Right kidney (tissue), 1 donor: ENCODE measurements around the gene SKIC2.
"Not testable (repeated sequence)": the region's sequence is repeated elsewhere in the genome, so short reads cannot be mapped to it uniquely, and the experiment has no call there.

Experiments used
- DNase-seq: peaks from one replicate; pipeline ENCODE4 v3.0.0-alpha.2; 2016

Gene SKIC2

GRCh38 chr6:31968791-31969711 is 10.1 kb downstream of the SKIC2 start:
- DNase-seq, result no peak

- DNase-seq, result no peak
Measured at GRCh38 chr6:31969712-31970603, 11.0 kb downstream of the SKIC2 start.

GRCh38 chr6:31970604-31971271 is 11.8 kb downstream of the SKIC2 start:
- no peak for DNase-seq

GRCh38 chr6:31971279-31971992 is 12.5 kb downstream of the SKIC2 start:
- DNase-seq, result no peak

- peak; percentile 100 for DNase-seq
Measured at GRCh38 chr6:31971993-31972708, 13.2 kb downstream of the SKIC2 start, which contains the start of gene DXO. Gene DXO (minus strand): TSS chr6:31972138. CDS start chr6:31971675, 463 bp downstream.

- no peak for DNase-seq
Measured at GRCh38 chr6:31972709-31973350, 13.9 kb downstream of the SKIC2 start.

- not testable (repeated sequence) for DNase-seq
Measured at GRCh38 chr6:31976065-31976464, 17.1 kb downstream of the SKIC2 start.

- DNase-seq, result no peak
Measured at GRCh38 chr6:31977816-31978431, 18.9 kb downstream of the SKIC2 start.

- DNase-seq, result no peak
Measured at GRCh38 chr6:31978831-31979230, 19.9 kb downstream of the SKIC2 start.

GRCh38 chr6:31979238-31979898 is 20.4 kb downstream of the SKIC2 start:
- no peak for DNase-seq

- DNase-seq, result not testable (repeated sequence)
Measured at GRCh38 chr6:31980195-31980876, 21.4 kb downstream of the SKIC2 start.

GRCh38 chr6:31980998-31981397 is 22.0 kb downstream of the SKIC2 start:
- DNase-seq, result not testable (repeated sequence)

- DNase-seq, result not testable (repeated sequence)
Measured at GRCh38 chr6:31981744-31982143, 22.8 kb downstream of the SKIC2 start, which contains the start of gene C4A. Gene C4A (plus strand): TSS chr6:31982057. CDS start chr6:31982108, 51 bp downstream.

- not testable (repeated sequence) for DNase-seq
Measured at GRCh38 chr6:31989363-31989762, 30.4 kb downstream of the SKIC2 start.

GRCh38 chr6:31994421-31994820 is 35.4 kb downstream of the SKIC2 start:
- not testable (repeated sequence) for DNase-seq

- not testable (repeated sequence) for DNase-seq
Measured at GRCh38 chr6:31996385-31996784, 37.4 kb downstream of the SKIC2 start.

- DNase-seq, result not testable (repeated sequence)
Measured at GRCh38 chr6:32002546-32003268, 43.7 kb downstream of the SKIC2 start.

- not testable (repeated sequence) for DNase-seq
Measured at GRCh38 chr6:32003301-32003700, 44.3 kb downstream of the SKIC2 start.
